Mesendoderm (in vitro differentiated cells): ENCODE data around the gene STAC3.

Experiments used
- DNase-seq: peaks from one replicate; pipeline ENCODE4 v3.0.0; 2013
- H2AK5ac ChIP-seq: 2 replicates; pipeline ENCODE4 v1.6.1; 2013; ENCODE audit warnings: low read length, inconsistent platforms
- H2BK120ac ChIP-seq: 2 replicates; pipeline ENCODE4 v1.6.1; 2013; ENCODE audit warnings: low read depth, mild to moderate bottlenecking, low read length, moderate library complexity, mixed read lengths
- H2BK15ac ChIP-seq: replicated peaks from 2 replicates; pipeline ENCODE4 v1.6.1; 2013; ENCODE audit warnings: low read depth, mild to moderate bottlenecking, moderate library complexity
- H2BK5ac ChIP-seq: 2 replicates; pipeline ENCODE4 v1.6.1; 2013; ENCODE audit warnings: low read length, inconsistent platforms
- H3K18ac ChIP-seq: 2 replicates; pipeline ENCODE4 v1.6.1; 2013; ENCODE audit warnings: mild to moderate bottlenecking, low read length, mixed read lengths
- H3K23ac ChIP-seq: one replicate; pipeline ENCODE4 v1.6.1; 2013; ENCODE audit warnings: low read length
- H3K27ac ChIP-seq: 2 replicates; pipeline ENCODE4 v1.5.1; 2013; ENCODE audit warnings: low read depth, mild to moderate bottlenecking, inconsistent platforms, low read length, moderate library complexity
- H3K27me3 ChIP-seq: 2 replicates; pipeline ENCODE4 v1.6.1; 2013; ENCODE audit warnings: low read length, control low read depth, mild to moderate bottlenecking, inconsistent platforms; ENCODE audit not compliant: insufficient read depth, poor library complexity
- H3K36me3 ChIP-seq: 2 replicates; pipeline ENCODE4 v1.6.1; 2013; ENCODE audit warnings: low read length, inconsistent platforms; ENCODE audit not compliant: control insufficient read depth, insufficient read depth
- H3K4ac ChIP-seq: one replicate; pipeline ENCODE4 v1.6.1; 2013; ENCODE audit warnings: low read depth, mild to moderate bottlenecking, low read length, moderate library complexity
- H3K4me1 ChIP-seq: 2 replicates; pipeline ENCODE4 v1.6.1; 2013; ENCODE audit warnings: low read depth, low read length, inconsistent platforms; ENCODE audit not compliant: control insufficient read depth
- H3K4me2 ChIP-seq: 2 replicates; pipeline ENCODE4 v1.6.1; 2013; ENCODE audit warnings: low read length
- H3K4me3 ChIP-seq: 2 replicates; pipeline ENCODE4 v1.5.1; 2013; ENCODE audit warnings: mild to moderate bottlenecking, low read length
- H3K56ac ChIP-seq: one replicate; pipeline ENCODE4 v1.6.1; 2013; ENCODE audit warnings: low read length
- H3K79me1 ChIP-seq: 2 replicates; pipeline ENCODE4 v1.6.1; 2013; ENCODE audit warnings: low read length, inconsistent platforms
- H3K79me2 ChIP-seq: 2 replicates; pipeline ENCODE4 v1.6.1; 2013; ENCODE audit warnings: mild to moderate bottlenecking, low read length; ENCODE audit not compliant: control insufficient read depth, insufficient read depth
- H3K9ac ChIP-seq: 2 replicates; pipeline ENCODE4 v1.6.1; 2013; ENCODE audit warnings: low read length, inconsistent platforms
- H4K5ac ChIP-seq: one replicate; pipeline ENCODE4 v1.6.1; 2013; ENCODE audit warnings: low read length
- H4K8ac ChIP-seq: one replicate; pipeline ENCODE4 v1.6.1; 2013; ENCODE audit warnings: low read depth, mild to moderate bottlenecking, control low read depth, low read length, moderate library complexity
- WGBS: extraction: QIAGEN DNeasy Blood & Tissue Kit; methylation state at CpG from one replicate; pipeline ENCODE4 v1.1.7; 2013; ENCODE audit warnings: low lambda C conversion rate, missing lambda C conversion rate; ENCODE audit not compliant: insufficient coverage; ENCODE audit errors: extremely low coverage; 5-methylcytosine and 5-hydroxymethylcytosine counted together

The STAC3 gene

GRCh38 chr12:57207731-57208630, 43.0 kb downstream of the STAC3 start:
- Histone ChIP-seq H2BK15ac (no peak overlapping the region), H3K23ac (no peak overlapping the region), H3K4me3 (no peak overlapping the region), H3K4ac (no peak overlapping the region), H2BK120ac (no peak overlapping the region), H4K5ac (no peak overlapping the region), H3K27ac (no peak overlapping the region), H3K36me3 (peaks cover 8% of the 10 kb centered on the region), H3K27me3 (no peaks in the 10 kb centered on the region), H2BK5ac (no peak overlapping the region), H4K8ac (no peak overlapping the region), H2AK5ac (no peak overlapping the region), H3K79me2 (no peaks in the 10 kb centered on the region), H3K18ac (no peak overlapping the region), H3K79me1 (no peaks in the 10 kb centered on the region), H3K4me2 (no peak overlapping the region), H3K9ac (no peak overlapping the region), H3K4me1 (no peaks in the 10 kb centered on the region), H3K56ac (no peak overlapping the region)
- no CpG with 5 or more reads among the region's 29 CpGs for WGBS
- no peak for DNase-seq

GRCh38 chr12:57205931-57206330, 45.1 kb downstream of the STAC3 start:
- Histone ChIP-seq H2BK120ac (no peak overlapping the region), H3K23ac (no peak overlapping the region)

GRCh38 chr12:57205186-57205585, 45.8 kb downstream of the STAC3 start:
- no peak overlapping the region for H3K4ac ChIP-seq
- no peak overlapping the region for H3K56ac ChIP-seq
- H3K36me3 ChIP-seq, result peaks cover 11% of the 10 kb centered on the region
- H3K27me3 ChIP-seq, result no peaks in the 10 kb centered on the region
- no peak overlapping the region for H3K9ac ChIP-seq
- no peak overlapping the region for H2BK5ac ChIP-seq
- H3K4me2 ChIP-seq, result no peak overlapping the region
- H4K8ac ChIP-seq, result no peak overlapping the region
- no peak overlapping the region for H3K4me3 ChIP-seq
- no peak overlapping the region for H2BK15ac ChIP-seq
- no peak overlapping the region for H3K27ac ChIP-seq
- no peak for DNase-seq
- no peaks in the 10 kb centered on the region for H3K79me1 ChIP-seq
- H3K4me1 ChIP-seq, result no peaks in the 10 kb centered on the region
- H4K5ac ChIP-seq, result no peak overlapping the region
- H3K79me2 ChIP-seq, result no peaks in the 10 kb centered on the region
- no CpG with 5 or more reads among the region's 26 CpGs for WGBS
- no peak overlapping the region for H3K23ac ChIP-seq
- H2AK5ac ChIP-seq, result no peak overlapping the region
- H2BK120ac ChIP-seq, result no peak overlapping the region
- H3K18ac ChIP-seq, result no peak overlapping the region

More at GRCh38 chr12:57205931-57206330, 45.1 kb downstream of the STAC3 start:
- H3K9ac ChIP-seq, result no peak overlapping the region
- no peak overlapping the region for H4K8ac ChIP-seq
- H4K5ac ChIP-seq, result no peak overlapping the region
- no peaks in the 10 kb centered on the region for H3K79me2 ChIP-seq
- DNase-seq, result no peak
- no peak overlapping the region for H3K18ac ChIP-seq
- no peak overlapping the region for H2BK5ac ChIP-seq
- H2AK5ac ChIP-seq, result no peak overlapping the region
- no peak overlapping the region for H3K4me2 ChIP-seq
- no peaks in the 10 kb centered on the region for H3K4me1 ChIP-seq
- peaks cover 9% of the 10 kb centered on the region for H3K36me3 ChIP-seq
- no peak overlapping the region for H3K27ac ChIP-seq
- H3K79me1 ChIP-seq, result no peaks in the 10 kb centered on the region
- no peak overlapping the region for H3K56ac ChIP-seq
- H3K4me3 ChIP-seq, result no peak overlapping the region
- H3K4ac ChIP-seq, result no peak overlapping the region
- no peaks in the 10 kb centered on the region for H3K27me3 ChIP-seq
- H2BK15ac ChIP-seq, result no peak overlapping the region
- WGBS, result no CpG with 5 or more reads among the region's 7 CpGs

GRCh38 chr12:57204454-57204853, 46.5 kb downstream of the STAC3 start:
- WGBS, result no CpG with 5 or more reads among the region's 19 CpGs
- Histone ChIP-seq H3K36me3 (peaks cover 11% of the 10 kb centered on the region), H3K23ac (no peak overlapping the region)

GRCh38 chr12:57203791-57204190, 47.2 kb downstream of the STAC3 start:
- Histone ChIP-seq H2BK5ac (no peak overlapping the region), H2BK120ac (no peak overlapping the region), H3K36me3 (peaks cover 10% of the 10 kb centered on the region), H3K4me1 (no peaks in the 10 kb centered on the region), H2BK15ac (no peak overlapping the region), H4K8ac (no peak overlapping the region), H3K4me3 (no peak overlapping the region), H3K23ac (no peak overlapping the region), H4K5ac (no peak overlapping the region), H3K27me3 (no peaks in the 10 kb centered on the region), H3K79me2 (no peaks in the 10 kb centered on the region), H3K27ac (no peak overlapping the region), H3K4me2 (no peak overlapping the region), H3K9ac (no peak overlapping the region), H3K56ac (no peak overlapping the region), H3K18ac (no peak overlapping the region), H2AK5ac (no peak overlapping the region), H3K4ac (no peak overlapping the region), H3K79me1 (no peaks in the 10 kb centered on the region)
- WGBS, result no CpG with 5 or more reads among the region's 11 CpGs
- DNase-seq, result no peak

More at GRCh38 chr12:57204454-57204853, 46.5 kb downstream of the STAC3 start:
- Histone ChIP-seq H3K4me1 (no peaks in the 10 kb centered on the region), H3K79me1 (no peaks in the 10 kb centered on the region), H2BK120ac (no peak overlapping the region), H3K4me2 (no peak overlapping the region), H3K56ac (no peak overlapping the region), H3K4me3 (no peak overlapping the region), H2AK5ac (no peak overlapping the region), H3K4ac (no peak overlapping the region), H4K5ac (no peak overlapping the region), H3K27me3 (no peaks in the 10 kb centered on the region), H2BK5ac (no peak overlapping the region), H3K79me2 (no peaks in the 10 kb centered on the region), H3K27ac (no peak overlapping the region), H3K9ac (no peak overlapping the region), H4K8ac (no peak overlapping the region), H2BK15ac (no peak overlapping the region), H3K18ac (no peak overlapping the region)
- no peak for DNase-seq
